GM23248 (cell line): Measurements from ENCODE around the gene CERK.

Experiments used
- EZH2 ChIP-seq: fragments of 200-600 bp; sonication (generic); IDR thresholded peaks from 2 replicates; pipeline ENCODE4 v1.6.1; 2018; ENCODE audit warnings: antibody characterized with exemption, mild to moderate bottlenecking; ENCODE audit not compliant: insufficient read depth, poor library complexity, severe bottlenecking
- EZH2phosphoT487 ChIP-seq: fragments of 200-600 bp; sonication (generic); IDR thresholded peaks from 2 replicates; pipeline ENCODE4 v1.6.1; 2018; ENCODE audit warnings: antibody characterized with exemption, moderate library complexity, mild to moderate bottlenecking, low read depth; ENCODE audit not compliant: insufficient read depth

- TF ChIP-seq EZH2 (no peak), EZH2phosphoT487 (no peak)
These were observed 618 bp upstream of the CERK start for GRCh38 chr22:46738647-46739093.
